HCEC 1CT (cell line): ENCODE data around the gene SH3D21.

Source experiments
- DNase-seq: peaks from one replicate; pipeline ENCODE4 v3.0.0-alpha.2; 2017

SH3D21 gene

GRCh38 chr1:36330940-36331339 lies 24.8 kb downstream of the SH3D21 start:
- DNase-seq: no peak

DNA sequence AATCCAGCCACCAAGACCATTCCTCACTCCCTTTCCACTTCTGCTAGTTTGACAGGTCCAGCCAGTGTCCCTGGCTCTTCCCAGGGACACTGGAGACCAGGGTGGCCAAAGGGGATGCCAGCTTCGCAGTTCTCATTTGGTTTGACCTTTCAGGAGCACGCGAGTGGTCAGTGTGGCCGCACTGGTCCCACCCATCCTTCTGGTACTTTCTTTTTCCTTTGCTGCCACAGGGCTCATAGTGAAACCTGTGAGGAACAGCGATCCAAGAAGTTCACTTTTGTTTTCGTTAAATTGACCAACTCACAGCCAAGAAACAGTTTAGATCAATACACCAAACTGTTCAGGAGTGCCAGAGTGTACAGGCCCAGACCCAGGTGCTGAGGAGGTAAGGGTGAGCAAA lies 31.7 kb downstream of the SH3D21 start:
- no peak for DNase-seq

- DNase-seq: no peak
Measured at GRCh38 chr1:36339215-36339614, 33.0 kb downstream of the SH3D21 start.

DNA sequence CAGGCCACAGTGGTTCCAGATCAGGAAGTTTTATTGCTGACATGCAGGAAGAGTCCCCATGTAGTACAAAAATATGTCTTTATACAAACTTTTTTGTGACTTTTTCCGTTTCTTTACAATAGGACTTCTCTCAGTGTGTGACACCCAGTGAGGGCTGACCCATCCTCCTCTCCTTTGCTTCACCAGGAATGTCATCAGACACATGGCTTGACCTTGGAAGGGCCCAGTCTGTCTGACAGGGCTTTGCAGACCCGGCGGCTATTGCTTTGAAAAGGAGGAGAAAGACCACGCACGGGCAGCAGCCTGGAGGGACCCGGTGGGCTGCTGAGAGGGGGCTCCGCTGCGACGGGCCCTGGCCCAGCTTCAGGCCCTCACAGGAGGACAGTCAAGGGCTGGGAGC lies 33.4 kb downstream of the SH3D21 start:
- no peak for DNase-seq

DNA sequence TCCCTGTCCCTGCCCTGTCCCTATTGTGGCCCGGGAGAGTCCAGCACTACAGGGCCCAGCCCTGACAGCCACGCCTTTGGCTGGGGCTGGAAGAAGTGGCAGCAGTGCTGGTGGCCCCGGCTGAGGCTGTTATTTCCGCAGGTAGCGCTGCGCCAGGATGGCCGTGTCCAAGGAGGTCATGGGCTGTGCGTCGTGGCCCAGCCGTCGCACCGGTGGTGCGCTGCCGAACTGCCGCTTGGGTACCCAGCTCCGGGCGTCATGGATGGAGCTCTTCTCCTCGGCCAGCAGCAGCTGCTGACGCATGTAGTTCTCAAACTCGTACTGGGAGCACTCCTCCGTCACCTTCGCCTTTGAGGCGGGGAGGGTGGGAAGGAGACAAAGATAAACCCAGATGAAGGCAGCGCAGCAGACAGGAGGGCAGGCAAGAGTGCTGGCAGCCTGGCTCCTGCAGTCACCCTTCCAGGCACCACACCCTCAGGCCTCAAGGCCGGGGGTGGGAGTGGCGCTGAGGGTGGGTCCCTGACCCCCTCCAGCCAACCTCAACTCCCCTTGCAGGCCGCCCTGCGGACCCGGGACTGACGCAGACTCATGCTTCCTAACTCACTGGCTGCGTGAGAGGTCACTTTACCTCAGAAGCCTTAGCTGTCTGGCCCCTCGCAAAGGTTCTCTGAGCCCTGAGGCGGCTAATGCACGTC lies 35.6 kb downstream of the SH3D21 start:
- no peak for DNase-seq

GRCh38 chr1:36342426-36343185 lies 36.4 kb downstream of the SH3D21 start:
- DNase-seq: peak; percentile 79

GRCh38 chr1:36343651-36344394 lies 37.7 kb downstream of the SH3D21 start:
- DNase-seq: no peak

DNA sequence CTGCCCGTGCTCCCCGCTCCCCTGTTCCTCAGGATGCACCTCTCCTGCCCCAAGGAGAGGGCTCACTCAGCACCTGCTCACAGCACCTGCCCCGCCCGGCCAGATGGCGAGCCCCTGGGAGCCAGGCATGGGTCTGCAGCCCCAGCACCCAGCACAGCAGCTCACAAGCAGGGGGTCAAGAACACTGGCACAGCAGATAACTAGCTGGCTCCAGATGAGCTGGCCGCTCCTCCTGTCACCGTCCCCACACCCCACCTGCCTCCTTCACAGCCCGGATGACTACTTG lies 38.2 kb downstream of the SH3D21 start:
- no peak for DNase-seq

GRCh38 chr1:36345353-36345752 lies 39.2 kb downstream of the SH3D21 start:
- no peak for DNase-seq

- DNase-seq: no peak
Measured at GRCh38 chr1:36346741-36347370, 40.7 kb downstream of the SH3D21 start.

GRCh38 chr1:36349241-36349671 lies 43.1 kb downstream of the SH3D21 start:
- peak; percentile 40 for DNase-seq

DNA sequence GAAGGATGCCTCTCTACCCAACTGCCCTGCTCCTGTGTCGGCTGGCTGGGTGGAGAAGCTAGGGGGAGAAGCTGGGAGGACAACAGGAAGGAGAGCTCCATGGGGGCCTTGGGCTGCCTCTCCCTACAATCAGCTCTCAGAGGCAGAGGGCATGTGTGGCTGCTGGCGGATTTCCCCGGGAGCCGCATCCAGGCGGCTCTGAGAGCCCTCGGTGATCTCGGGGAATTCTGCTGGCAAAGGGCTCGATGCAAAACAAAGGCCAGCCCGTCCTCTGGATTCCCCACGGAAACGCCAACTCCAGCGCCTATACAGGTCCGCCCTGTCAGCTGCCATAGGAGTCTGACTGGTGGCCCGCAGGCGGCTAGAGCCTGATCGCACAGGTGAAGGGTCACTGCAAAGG lies 43.7 kb downstream of the SH3D21 start:
- no peak for DNase-seq

- peak; percentile 75 for DNase-seq
Measured at GRCh38 chr1:36350659-36351226, 44.6 kb downstream of the SH3D21 start.

- peak; percentile 89 for DNase-seq
Measured at GRCh38 chr1:36351227-36351977, 45.2 kb downstream of the SH3D21 start.

DNA sequence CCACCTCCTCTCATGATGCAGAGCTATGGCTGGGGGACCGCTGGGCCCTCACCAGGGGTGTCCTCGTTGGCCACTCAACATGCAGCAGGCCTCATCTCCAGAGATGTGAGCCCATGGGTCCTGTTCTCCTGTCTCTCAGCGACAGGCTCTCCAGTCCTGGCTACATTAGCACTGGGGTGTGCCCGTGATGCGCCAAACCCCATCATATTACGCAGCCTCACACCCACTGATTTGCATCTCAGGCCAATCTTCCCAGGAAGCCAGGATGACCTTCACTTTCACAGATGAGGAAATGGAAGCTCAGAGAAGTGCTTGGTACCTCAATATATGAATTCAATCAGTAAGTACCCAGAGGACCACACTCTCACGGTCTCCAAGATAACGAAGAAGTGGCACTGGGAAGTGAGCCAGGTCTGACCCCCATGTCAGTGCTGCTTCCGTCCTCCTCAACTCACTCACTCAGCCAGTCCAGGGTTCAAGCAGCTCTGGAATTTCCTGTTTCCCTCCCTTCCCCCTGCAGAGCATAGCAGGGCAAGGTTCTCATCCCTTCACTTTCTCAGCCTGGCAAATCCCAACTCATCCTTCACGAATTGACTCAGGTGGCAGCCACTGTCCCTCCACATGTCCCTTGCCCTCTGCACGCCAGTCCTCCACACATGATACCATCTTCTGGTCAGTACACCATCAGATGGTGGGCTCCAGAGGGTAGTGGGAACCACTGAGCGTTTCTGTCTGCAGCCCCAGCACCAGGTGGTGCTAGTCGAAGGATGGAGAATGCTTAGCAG lies 46.1 kb downstream of the SH3D21 start:
- DNase-seq: peak; percentile 63

GRCh38 chr1:36352910-36353878 lies 47.0 kb downstream of the SH3D21 start:
- DNase-seq: peak; percentile 74

GRCh38 chr1:36354486-36354885 lies 48.3 kb downstream of the SH3D21 start:
- DNase-seq: no peak

DNA sequence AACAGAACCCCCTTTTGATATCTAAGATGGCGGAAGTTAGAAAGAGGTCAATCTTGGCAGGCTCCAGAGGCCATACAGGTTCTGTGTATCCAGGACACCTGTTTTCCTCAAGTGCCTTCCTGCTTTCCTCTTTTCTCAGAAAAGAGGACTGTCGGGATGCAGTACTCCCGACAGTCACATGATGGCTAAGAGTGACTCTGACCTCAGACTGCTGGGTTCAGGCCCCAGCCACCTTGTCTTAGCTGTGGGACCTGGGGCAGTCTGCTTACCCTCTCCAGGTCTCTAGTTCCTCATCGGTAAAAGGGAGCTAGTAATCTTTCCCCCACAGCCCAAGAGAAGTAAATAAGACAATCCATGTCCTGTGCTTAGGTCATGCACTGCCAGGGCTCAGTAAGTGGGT lies 49.6 kb downstream of the SH3D21 start:
- DNase-seq: no peak

GRCh38 chr1:36358514-36359084 lies 52.4 kb downstream of the SH3D21 start:
- no peak for DNase-seq

GRCh38 chr1:36359383-36359782 lies 53.2 kb downstream of the SH3D21 start:
- DNase-seq: no peak
